ENCODE results near the gene ERCC6L2.

DNA sequence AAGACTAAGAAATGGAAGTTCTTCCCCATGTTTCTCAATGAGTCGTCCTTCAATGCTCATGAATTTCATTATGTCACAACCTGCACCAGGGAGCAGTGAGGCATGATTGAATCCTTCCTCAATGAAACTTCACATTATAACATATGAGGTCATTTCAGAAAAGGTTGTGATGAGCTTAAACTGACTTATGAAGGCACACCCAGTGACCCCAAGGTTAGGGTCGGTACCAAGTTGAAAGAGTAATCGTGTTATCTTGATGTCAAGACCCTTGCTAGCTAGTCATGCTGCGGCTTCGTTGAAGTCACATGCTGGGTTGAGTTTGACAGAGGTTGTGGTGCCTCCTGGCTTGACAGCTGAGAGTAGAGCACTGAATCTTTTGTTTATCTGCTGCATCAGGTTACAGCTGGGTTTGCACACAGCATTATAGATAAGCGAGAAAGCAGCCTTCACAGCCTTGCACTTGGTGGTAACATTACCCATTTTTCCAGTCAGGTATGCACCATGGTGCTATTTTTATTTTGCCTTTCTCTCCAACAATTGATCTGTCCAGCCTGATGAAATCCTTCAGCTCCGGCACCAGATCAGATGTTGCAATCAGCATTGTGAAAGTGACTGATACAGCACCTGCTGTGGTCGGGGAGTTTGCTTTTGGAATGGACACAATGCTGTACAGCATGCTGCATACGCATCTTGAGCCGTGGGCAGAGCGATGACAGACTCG lies 133.2 kb downstream of the ERCC6L2 start:
- TF ChIP-seq, protein P1, sequence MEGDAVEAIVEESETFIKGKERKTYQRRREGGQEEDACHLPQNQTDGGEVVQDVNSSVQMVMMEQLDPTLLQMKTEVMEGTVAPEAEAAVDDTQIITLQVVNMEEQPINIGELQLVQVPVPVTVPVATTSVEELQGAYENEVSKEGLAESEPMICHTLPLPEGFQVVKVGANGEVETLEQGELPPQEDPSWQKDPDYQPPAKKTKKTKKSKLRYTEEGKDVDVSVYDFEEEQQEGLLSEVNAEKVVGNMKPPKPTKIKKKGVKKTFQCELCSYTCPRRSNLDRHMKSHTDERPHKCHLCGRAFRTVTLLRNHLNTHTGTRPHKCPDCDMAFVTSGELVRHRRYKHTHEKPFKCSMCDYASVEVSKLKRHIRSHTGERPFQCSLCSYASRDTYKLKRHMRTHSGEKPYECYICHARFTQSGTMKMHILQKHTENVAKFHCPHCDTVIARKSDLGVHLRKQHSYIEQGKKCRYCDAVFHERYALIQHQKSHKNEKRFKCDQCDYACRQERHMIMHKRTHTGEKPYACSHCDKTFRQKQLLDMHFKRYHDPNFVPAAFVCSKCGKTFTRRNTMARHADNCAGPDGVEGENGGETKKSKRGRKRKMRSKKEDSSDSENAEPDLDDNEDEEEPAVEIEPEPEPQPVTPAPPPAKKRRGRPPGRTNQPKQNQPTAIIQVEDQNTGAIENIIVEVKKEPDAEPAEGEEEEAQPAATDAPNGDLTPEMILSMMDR (IDR thresholded peaks at IDR 0.05): no peak
- no peak for TF ChIP-seq POLR2A (IDR thresholded peaks at IDR 0.05)
